Measurements from ENCODE around the gene LRRC49. TPM values are rescaled to one million over a fixed set of nuclear protein-coding genes. Genes with fewer than 3 reads are reported as not detected.

The LRRC49 gene
- total and polyA plus RNA-seq, 2 of the 13 experiments (the other 11 are each of a cell fraction or from before 2014, with no cell fraction given): 0.57 to 1.00 TPM

DNA sequence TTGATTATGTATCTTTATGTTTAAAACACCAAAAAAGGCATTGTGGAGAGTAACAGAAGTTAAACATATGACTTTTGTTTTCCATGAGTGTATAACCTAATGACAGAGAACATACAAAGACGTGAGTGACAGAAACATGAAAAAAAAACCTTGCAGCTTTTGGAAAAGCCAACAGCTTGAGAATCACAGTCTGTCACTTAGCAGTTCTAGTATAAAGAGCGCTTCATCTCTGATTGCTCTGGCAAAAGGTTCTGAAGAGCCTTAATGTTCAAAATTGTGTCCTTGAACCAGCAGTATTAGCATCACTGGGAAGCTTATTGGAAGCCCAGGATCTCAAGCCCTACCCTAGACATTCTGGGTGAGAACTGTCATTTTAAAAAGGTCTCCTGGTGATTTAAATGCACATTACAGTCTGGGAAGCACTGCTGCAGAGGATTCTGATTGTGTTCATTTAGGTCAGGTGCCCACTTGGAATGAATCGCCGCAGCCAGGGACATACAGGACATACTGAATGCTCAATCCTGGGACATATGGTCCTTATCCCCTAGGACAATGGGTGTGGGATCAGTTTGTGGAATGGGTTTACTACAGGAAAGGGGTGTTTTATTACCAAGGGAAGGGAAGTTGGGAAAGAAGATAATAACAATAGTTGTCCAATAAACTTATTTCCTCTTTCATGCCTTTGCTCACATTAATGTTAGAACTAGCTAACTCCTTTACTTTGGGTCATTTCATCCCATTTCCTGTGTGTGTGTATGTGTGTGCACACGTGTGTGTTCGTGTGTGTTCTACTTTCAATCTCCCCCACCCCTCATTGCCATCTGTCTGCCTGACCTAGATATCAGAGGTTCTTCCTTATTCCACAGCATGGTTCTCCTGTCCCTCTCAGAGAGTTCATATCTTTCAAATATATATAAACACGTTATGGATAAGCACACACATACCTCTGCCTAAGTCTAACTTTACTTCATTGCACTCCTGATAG lies 55.0 kb downstream of the LRRC49 start (continued):
- TF ChIP-seq ZNF83 (CRISPR knock-in tag; IDR thresholded peaks at IDR 0.05; ENCODE audit: borderline replicate concordance) (no peak), ZNF292 (CRISPR knock-in tag; IDR thresholded peaks at IDR 0.05; ENCODE audit: borderline replicate concordance, low read depth) (no peak), HOXA7 (CRISPR knock-in tag; IDR thresholded peaks at IDR 0.05) (no peak), MBNL3 (CRISPR knock-in tag; conservative IDR thresholded peaks at IDR 0.05) (no peak)

DNA sequence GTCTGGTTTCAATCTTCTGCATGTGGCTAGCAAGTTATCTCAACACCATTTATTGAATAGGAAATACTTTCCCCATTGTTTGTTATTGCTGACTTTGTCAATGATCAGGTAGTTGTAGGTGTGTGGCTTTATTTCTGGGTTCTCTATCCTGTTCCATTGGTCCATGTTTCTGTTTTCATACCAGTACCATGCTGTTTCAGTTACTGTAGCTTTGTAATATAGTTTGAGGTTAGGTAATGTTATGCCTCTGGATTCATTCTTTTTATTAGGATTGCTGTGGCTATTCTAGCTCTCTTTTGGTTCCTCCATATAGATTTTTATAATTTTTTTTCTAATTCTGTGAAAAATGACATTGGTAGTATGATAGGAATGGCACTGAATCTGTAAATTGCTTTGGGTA lies 58.3 kb downstream of the LRRC49 start:
- H3K4me3 ChIP-seq (replicated peaks in 1 of 3; ENCODE audit: insufficient read depth in 1 of 3, low read depth in 2 of 3, low read length in 3 of 3): no peak overlapping the region
- H4K20me1 ChIP-seq (ENCODE audit: insufficient read depth, low read length): no peaks in the 10 kb centered on the region
- DNase-seq (ENCODE audit: low spot score): no peak
- H3K27ac ChIP-seq (ENCODE audit: extremely low read length, insufficient read depth, low read length): no peak overlapping the region
- H3K9ac ChIP-seq (ENCODE audit: insufficient read depth, low read depth, low read length): no peak overlapping the region
- ChIA-PET POLR2A (no interaction called here), CTCF (ENCODE audit: low intra/inter-chr PET ratio, low total read pairs) (no interaction called here)
- no peak overlapping the region for H3K4me2 ChIP-seq (ENCODE audit: low read depth, low read length)
- TF ChIP-seq ZNF83 (CRISPR knock-in tag; IDR thresholded peaks at IDR 0.05; ENCODE audit: borderline replicate concordance) (no peak), ZNF883 (CRISPR knock-in tag; IDR thresholded peaks at IDR 0.05; ENCODE audit: not compliant biosample characterization) (no peak), PITX1 (CRISPR knock-in tag; IDR thresholded peaks at IDR 0.05) (no peak), ATF3 (CRISPR knock-in tag; IDR thresholded peaks at IDR 0.05) (no peak), KAT8 (CRISPR knock-in tag; IDR thresholded peaks at IDR 0.05) (no peak), ARID2 (CRISPR knock-in tag; IDR thresholded peaks at IDR 0.05; ENCODE audit: borderline replicate concordance) (no peak)
- TF ChIP-seq, protein P1, sequence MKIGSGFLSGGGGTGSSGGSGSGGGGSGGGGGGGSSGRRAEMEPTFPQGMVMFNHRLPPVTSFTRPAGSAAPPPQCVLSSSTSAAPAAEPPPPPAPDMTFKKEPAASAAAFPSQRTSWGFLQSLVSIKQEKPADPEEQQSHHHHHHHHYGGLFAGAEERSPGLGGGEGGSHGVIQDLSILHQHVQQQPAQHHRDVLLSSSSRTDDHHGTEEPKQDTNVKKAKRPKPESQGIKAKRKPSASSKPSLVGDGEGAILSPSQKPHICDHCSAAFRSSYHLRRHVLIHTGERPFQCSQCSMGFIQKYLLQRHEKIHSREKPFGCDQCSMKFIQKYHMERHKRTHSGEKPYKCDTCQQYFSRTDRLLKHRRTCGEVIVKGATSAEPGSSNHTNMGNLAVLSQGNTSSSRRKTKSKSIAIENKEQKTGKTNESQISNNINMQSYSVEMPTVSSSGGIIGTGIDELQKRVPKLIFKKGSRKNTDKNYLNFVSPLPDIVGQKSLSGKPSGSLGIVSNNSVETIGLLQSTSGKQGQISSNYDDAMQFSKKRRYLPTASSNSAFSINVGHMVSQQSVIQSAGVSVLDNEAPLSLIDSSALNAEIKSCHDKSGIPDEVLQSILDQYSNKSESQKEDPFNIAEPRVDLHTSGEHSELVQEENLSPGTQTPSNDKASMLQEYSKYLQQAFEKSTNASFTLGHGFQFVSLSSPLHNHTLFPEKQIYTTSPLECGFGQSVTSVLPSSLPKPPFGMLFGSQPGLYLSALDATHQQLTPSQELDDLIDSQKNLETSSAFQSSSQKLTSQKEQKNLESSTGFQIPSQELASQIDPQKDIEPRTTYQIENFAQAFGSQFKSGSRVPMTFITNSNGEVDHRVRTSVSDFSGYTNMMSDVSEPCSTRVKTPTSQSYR (CRISPR knock-in tag; IDR thresholded peaks at IDR 0.05; ENCODE audit: borderline replicate concordance): no peak
- no peaks in the 10 kb centered on the region for H3K79me2 ChIP-seq (ENCODE audit: insufficient read depth, low read length)
- in situ Hi-C loops (cut with HindIII; ENCODE audit: extremely low pct_ligation_motif_present, low pct_unique_long_range_greater_than_20kb): no loop called here
- no peaks in the 10 kb centered on the region for H3K27me3 ChIP-seq (ENCODE audit: control insufficient read depth in 1 of 2, insufficient read depth in 2 of 2, low read length in 2 of 2)
- no peaks in the 10 kb centered on the region for H3K36me3 ChIP-seq (replicated peaks in 1 of 2; ENCODE audit: control insufficient read depth in 1 of 2, insufficient read depth in 2 of 2, low read length in 2 of 2)
- ATAC-seq: no peak
- no peak for FAIRE-seq
- intact Hi-C loops (cut with micrococcal nuclease; ENCODE audit: unreplicated experiment): no loop called here
- no peaks in the 10 kb centered on the region for H3K9me3 ChIP-seq (ENCODE audit: low read length)
- H2AFZ ChIP-seq (ENCODE audit: low read length): no peak overlapping the region
- H3K4me1 ChIP-seq (ENCODE audit: insufficient read depth, low read length): no peaks in the 10 kb centered on the region
- BruUV-seq (replicated peaks): no TSS peak

All from HepG2 (cell line).